T-cell (primary cell): ENCODE results near the gene PPM1M. TPM values are rescaled to one million over a fixed set of nuclear protein-coding genes. Genes with fewer than 3 reads are reported as not detected.

Experiments used
- ATAC-seq, 4 experiments: fragments of 200-7000 bp in 3 of 4; fragments of 150-1000 bp in 1 of 4; cut with Tn5 transposase; replicated peaks in 1 of 4; 1 replicate in 3 of 4; 2 replicates in 1 of 4; pipeline ENCODE4 v1.10.0; 2021; ENCODE audit warnings: moderate library complexity in 3 of 4, mild to moderate bottlenecking in 2 of 4, moderate number of reproducible peaks in 1 of 4
- CTCF ChIA-PET, 2 donors: fragments of 300-600 bp; sonication (Branson Sonifier 250); formaldehyde crosslinking; loops; one replicate each; lab custom pipeline; 2022; ENCODE audit warnings: antibody characterized with exemption in 2 of 2; lab: Charles Lee
- POLR2A ChIA-PET, 2 donors: fragments of 300-600 bp; sonication (Branson Sonifier 250); formaldehyde crosslinking; loops; one replicate each; lab custom pipeline; 2022; ENCODE audit warnings: antibody characterized with exemption in 2 of 2; lab: Charles Lee
- DNase-seq, 35 experiments: peaks; one replicate each; pipeline versions ENCODE4 v3.0.0 to v3.0.0-alpha.2; 2013 to 2023
- H3K27ac ChIP-seq: one replicate; pipeline ENCODE4 v1.5.1; 2013; ENCODE audit warnings: low read length
- H3K27me3 ChIP-seq, 2 experiments: replicated peaks in 1 of 2; 1 replicate in 1 of 2; 2 replicates in 1 of 2; pipeline versions ENCODE4 v1.6.1 to v1.7.0; 2013; ENCODE audit warnings: low read length in 1 of 2, mixed read lengths in 1 of 2; ENCODE audit not compliant: control insufficient read depth in 2 of 2, insufficient read depth in 2 of 2; ENCODE audit errors: extremely low read depth in 1 of 2
- H3K36me3 ChIP-seq, 2 donors: 1 replicate in 1 of 2; 2 replicates in 1 of 2; pipeline versions ENCODE4 v1.6.1 to v1.7.0; 2013; ENCODE audit warnings: low read length in 1 of 2; ENCODE audit not compliant: control insufficient read depth in 2 of 2, insufficient read depth in 1 of 2; ENCODE audit errors: extremely low read depth in 1 of 2
- H3K4me1 ChIP-seq, 2 experiments: 1 replicate in 1 of 2; 2 replicates in 1 of 2; pipeline versions ENCODE4 v1.6.1 to v1.7.0; 2013; ENCODE audit warnings: low read length in 2 of 2, mixed read lengths in 1 of 2; ENCODE audit not compliant: insufficient read depth in 2 of 2, control insufficient read depth in 1 of 2; ENCODE audit errors: extremely low read depth in 1 of 2
- H3K4me3 ChIP-seq, 2 donors: 1 replicate in 1 of 2; 2 replicates in 1 of 2; pipeline versions ENCODE4 v1.5.1 to v1.7.0; 2013; ENCODE audit warnings: mild to moderate bottlenecking in 2 of 2, low read length in 1 of 2, moderate library complexity in 1 of 2; ENCODE audit not compliant: control insufficient read depth in 1 of 2; ENCODE audit errors: extremely low read depth in 1 of 2
- H3K9me3 ChIP-seq: 2 replicates; pipeline ENCODE4 v1.7.0; 2013
- H3K27ac Mint-ChIP-seq, 2 donors: one replicate each; pipeline ENCODE4 v1.8.0; 2020 to 2021; ENCODE audit warnings: mild to moderate bottlenecking in 2 of 2, mixed read lengths in 2 of 2
- H3K27me3 Mint-ChIP-seq, 2 donors: one replicate each; pipeline ENCODE4 v1.8.0; 2021 to 2022; ENCODE audit warnings: mixed read lengths in 2 of 2
- H3K36me3 Mint-ChIP-seq: one replicate; pipeline ENCODE4 v1.8.0; 2021; ENCODE audit warnings: mixed read lengths
- H3K4me1 Mint-ChIP-seq, 3 donors: one replicate each; pipeline ENCODE4 v1.8.0; 2020 to 2022; ENCODE audit warnings: mixed read lengths in 3 of 3, mild to moderate bottlenecking in 1 of 3
- H3K4me3 Mint-ChIP-seq, 3 donors: one replicate each; pipeline ENCODE4 v1.8.0; 2020 to 2022; ENCODE audit warnings: mild to moderate bottlenecking in 3 of 3, mixed read lengths in 3 of 3, moderate library complexity in 3 of 3
- H3K9me3 Mint-ChIP-seq, 3 donors: one replicate each; pipeline ENCODE4 v1.8.0; 2020 to 2022; ENCODE audit warnings: mixed read lengths in 3 of 3
- WGBS: methylation state at CpG from one replicate; pipeline ENCODE4 v1.1.5; 2013; ENCODE audit warnings: missing lambda C conversion rate; ENCODE audit not compliant: insufficient coverage; 5-methylcytosine and 5-hydroxymethylcytosine counted together
- total RNA-seq, 35 experiments: library from RNA in 6 of 35; stranded (reverse) in 6 of 35; fragments of 120-200 nt in 1 of 35; gene quantifications; one replicate each; pipeline versions ENCODE4 v1.2.1 to v1.2.4 and lab custom pipeline; 2013 to 2026

Gene PPM1M
- total RNA-seq, 5 donors from 2014 or later (not counting 1 experiment from before 2014, with no cell fraction given) = 63.4 to 78.1 (median 73.4) TPM

GRCh38 chr3:52228266-52228665 is 17.3 kb upstream of the PPM1M start:
- Histone ChIP-seq H3K9me3 (no peaks in the 10 kb centered on the region), H3K4me3 (no peak overlapping the region), H3K27ac (no peak overlapping the region), H3K4me1 (peaks cover 23 to 61% of the 10 kb centered on the region in 2 experiments), H3K36me3 (peaks cover 13 to 52% of the 10 kb centered on the region in 2 donors), H3K27me3 (no peaks in the 10 kb centered on the region)
- Mint-ChIP-seq H3K27me3 (no peaks in the 10 kb centered on the region), H3K27ac (peak overlapping the region; percentile 19 to 22), H3K9me3 (no peaks in the 10 kb centered on the region), H3K4me1 (peaks cover 57 to 66% (median 61%) of the 10 kb centered on the region in 3 donors), H3K4me3 (no peak overlapping the region), H3K36me3 (peaks cover 15% of the 10 kb centered on the region)
- 93% methylated on average over 3 of the region's 10 CpGs for WGBS
- ChIA-PET POLR2A (no interaction called here), CTCF (no interaction called here)
- ATAC-seq = no peak
- no peak for DNase-seq

GRCh38 chr3:52228751-52229291 is 16.7 kb upstream of the PPM1M start:
- peaks cover 13 to 55% of the 10 kb centered on the region in 2 donors for H3K36me3 ChIP-seq
- POLR2A ChIA-PET = no interaction called here
- no peaks in the 10 kb centered on the region for H3K27me3 Mint-ChIP-seq
- no peaks in the 10 kb centered on the region for H3K9me3 Mint-ChIP-seq
- no peaks in the 10 kb centered on the region for H3K9me3 ChIP-seq
- no peak overlapping the region for H3K4me3 ChIP-seq
- H3K4me3 Mint-ChIP-seq = no peak overlapping the region
- no peaks in the 10 kb centered on the region for H3K27me3 ChIP-seq
- H3K4me1 ChIP-seq = peaks cover 21 to 59% of the 10 kb centered on the region in 2 experiments
- 91% methylated on average over 8 of the region's 21 CpGs for WGBS
- no peak for ATAC-seq
- H3K4me1 Mint-ChIP-seq = peaks cover 56 to 65% (median 60%) of the 10 kb centered on the region in 3 donors
- H3K27ac ChIP-seq = no peak overlapping the region
- CTCF ChIA-PET = no interaction called here
- DNase-seq = no peak
- no peak overlapping the region for H3K27ac Mint-ChIP-seq
- peaks cover 16% of the 10 kb centered on the region for H3K36me3 Mint-ChIP-seq

DNA sequence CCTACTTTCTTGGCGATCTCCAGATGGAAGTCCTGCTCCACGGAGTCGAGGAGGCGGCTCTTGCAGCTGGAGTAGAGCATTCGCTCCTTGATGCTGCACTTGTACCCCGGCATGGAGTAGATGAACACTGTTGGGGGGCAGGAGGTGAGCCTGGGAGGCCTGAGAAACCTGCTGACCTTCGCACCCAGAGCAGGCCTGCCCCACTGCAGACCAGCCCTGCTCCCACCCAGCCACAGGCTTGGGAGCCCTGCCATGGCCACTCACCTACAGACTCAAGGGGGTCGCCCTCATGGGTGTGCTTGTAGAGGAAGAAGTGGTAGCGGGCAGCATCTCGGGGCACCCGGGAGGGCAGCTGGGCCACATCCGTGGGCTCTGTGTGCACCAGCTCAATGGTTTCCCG is 15.9 kb upstream of the PPM1M start:
- H3K27me3 Mint-ChIP-seq = no peaks in the 10 kb centered on the region
- Histone ChIP-seq H3K27ac (no peak overlapping the region), H3K4me1 (peaks cover 21 to 59% of the 10 kb centered on the region in 2 experiments), H3K9me3 (no peaks in the 10 kb centered on the region), H3K4me3 (no peak overlapping the region), H3K36me3 (peaks cover 11 to 63% of the 10 kb centered on the region in 2 donors), H3K27me3 (no peaks in the 10 kb centered on the region)
- POLR2A ChIA-PET = no interaction called here
- ATAC-seq (no peak), DNase-seq (no peak)
- no peaks in the 10 kb centered on the region for H3K9me3 Mint-ChIP-seq
- CTCF ChIA-PET = no interaction called here
- H3K27ac Mint-ChIP-seq = peak overlapping the region in 1 of 2 donors; percentile 74
- peaks cover 54 to 64% (median 57%) of the 10 kb centered on the region in 3 donors for H3K4me1 Mint-ChIP-seq
- no peak overlapping the region for H3K4me3 Mint-ChIP-seq
- WGBS = 83% methylated on average over 2 of the region's 13 CpGs
- H3K36me3 Mint-ChIP-seq = peaks cover 21% of the 10 kb centered on the region

DNA sequence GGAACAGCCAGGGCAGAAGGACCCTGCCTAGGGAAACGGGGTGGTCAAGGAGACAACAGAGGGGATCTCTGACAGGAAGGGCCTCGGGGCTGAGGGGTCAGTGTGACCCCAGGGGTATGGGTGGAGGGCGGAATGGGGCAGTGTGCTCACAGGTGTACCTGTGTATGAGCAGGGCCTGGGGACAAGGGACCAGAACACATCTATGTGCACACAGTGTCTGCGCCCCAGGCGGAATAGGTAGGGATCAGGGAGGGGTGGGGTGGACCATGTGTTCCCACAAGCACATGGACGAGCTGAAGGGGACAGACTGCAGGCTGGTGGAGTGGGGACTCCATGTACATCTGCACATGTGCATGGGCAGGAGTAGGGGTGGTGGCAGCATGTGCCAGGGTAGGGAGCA is 15.1 kb upstream of the PPM1M start:
- Mint-ChIP-seq H3K27ac (peak overlapping the region; percentile 57 to 74), H3K36me3 (peaks cover 24% of the 10 kb centered on the region), H3K4me3 (no peak overlapping the region), H3K27me3 (no peaks in the 10 kb centered on the region), H3K4me1 (peaks cover 53 to 65% (median 58%) of the 10 kb centered on the region in 3 donors), H3K9me3 (no peaks in the 10 kb centered on the region)
- peaks cover 18 to 60% of the 10 kb centered on the region in 2 experiments for H3K4me1 ChIP-seq
- ChIA-PET CTCF (interaction anchor here (0.9 to 3.4 kb wide), 6 partner anchors 8 to 111 kb away, joined by 3 to 36 read pairs (median 6); no protein-coding TSS in a partner anchor), POLR2A (no interaction called here)
- WGBS = 96% methylated on average over 6 of the region's 6 CpGs
- no peaks in the 10 kb centered on the region for H3K9me3 ChIP-seq
- no peak for ATAC-seq
- no peak overlapping the region for H3K4me3 ChIP-seq
- no peak for DNase-seq
- peaks cover 14 to 71% of the 10 kb centered on the region in 2 donors for H3K36me3 ChIP-seq
- no peaks in the 10 kb centered on the region for H3K27me3 ChIP-seq
- H3K27ac ChIP-seq = no peak overlapping the region

GRCh38 chr3:52230889-52231499 is 14.6 kb upstream of the PPM1M start:
- Mint-ChIP-seq H3K4me1 (peaks cover 53 to 65% (median 58%) of the 10 kb centered on the region in 3 donors), H3K9me3 (no peaks in the 10 kb centered on the region), H3K36me3 (peaks cover 26% of the 10 kb centered on the region), H3K27ac (peak overlapping the region; percentile 84 to 85), H3K4me3 (no peak overlapping the region), H3K27me3 (no peaks in the 10 kb centered on the region)
- ATAC-seq (no peak), DNase-seq (peak in 1 of 35 experiments; percentile 2)
- H3K27me3 ChIP-seq = no peaks in the 10 kb centered on the region
- H3K4me3 ChIP-seq = no peak overlapping the region
- H3K36me3 ChIP-seq = peaks cover 14 to 75% of the 10 kb centered on the region in 2 donors
- H3K9me3 ChIP-seq = no peaks in the 10 kb centered on the region
- H3K27ac ChIP-seq = peak overlapping the region; percentile 13
- POLR2A ChIA-PET = interaction anchor here in 1 of 2 donors (0.6 kb wide), 1 partner anchor 10 kb away, joined by 3 read pairs; no protein-coding TSS in a partner anchor
- 90% methylated on average over 15 of the region's 16 CpGs for WGBS
- CTCF ChIA-PET = interaction anchor here (0.6 to 3.4 kb wide), 18 partner anchors 9 to 195 kb away, joined by 3 to 36 read pairs (median 4); partner anchors contain the start of gene WDR82 (in 1 of the 2)
- H3K4me1 ChIP-seq = peaks cover 14 to 60% of the 10 kb centered on the region in 2 experiments

GRCh38 chr3:52231502-52232278 is 13.9 kb upstream of the PPM1M start:
- DNase-seq (peak; percentile 60 to 93 (median 85)), ATAC-seq (peak; percentile 80 to 87 (median 80))
- H3K36me3 Mint-ChIP-seq = peaks cover 26% of the 10 kb centered on the region
- no peaks in the 10 kb centered on the region for H3K9me3 ChIP-seq
- 52% methylated on average over 22 of the region's 34 CpGs for WGBS
- no peaks in the 10 kb centered on the region for H3K9me3 Mint-ChIP-seq
- no peak overlapping the region for H3K4me3 ChIP-seq
- no peaks in the 10 kb centered on the region for H3K27me3 Mint-ChIP-seq
- H3K4me3 Mint-ChIP-seq = peak overlapping the region in 2 of 3 donors; percentile 51 to 55
- POLR2A ChIA-PET = interaction anchor here in 1 of 2 donors (0.6 to 1.1 kb wide), 2 partner anchors 10 to 108 kb away, joined by 3 read pairs; no protein-coding TSS in a partner anchor
- CTCF ChIA-PET = interaction anchor here (0.6 to 3.4 kb wide), 19 partner anchors 9 to 870 kb away, joined by 3 to 36 read pairs (median 3); partner anchors contain the start of gene WDR82 (in 1 of the 2)
- H3K4me1 Mint-ChIP-seq = peaks cover 53 to 65% (median 57%) of the 10 kb centered on the region in 3 donors
- peak overlapping the region; percentile 84 to 85 for H3K27ac Mint-ChIP-seq
- H3K27me3 ChIP-seq = no peaks in the 10 kb centered on the region
- H3K27ac ChIP-seq = peak overlapping the region; percentile 13
- H3K36me3 ChIP-seq = peaks cover 14 to 79% of the 10 kb centered on the region in 2 donors
- H3K4me1 ChIP-seq = peaks cover 12 to 59% of the 10 kb centered on the region in 2 experiments
